Measurements from ENCODE around the gene ANKEF1.

ANKEF1 gene

DNA sequence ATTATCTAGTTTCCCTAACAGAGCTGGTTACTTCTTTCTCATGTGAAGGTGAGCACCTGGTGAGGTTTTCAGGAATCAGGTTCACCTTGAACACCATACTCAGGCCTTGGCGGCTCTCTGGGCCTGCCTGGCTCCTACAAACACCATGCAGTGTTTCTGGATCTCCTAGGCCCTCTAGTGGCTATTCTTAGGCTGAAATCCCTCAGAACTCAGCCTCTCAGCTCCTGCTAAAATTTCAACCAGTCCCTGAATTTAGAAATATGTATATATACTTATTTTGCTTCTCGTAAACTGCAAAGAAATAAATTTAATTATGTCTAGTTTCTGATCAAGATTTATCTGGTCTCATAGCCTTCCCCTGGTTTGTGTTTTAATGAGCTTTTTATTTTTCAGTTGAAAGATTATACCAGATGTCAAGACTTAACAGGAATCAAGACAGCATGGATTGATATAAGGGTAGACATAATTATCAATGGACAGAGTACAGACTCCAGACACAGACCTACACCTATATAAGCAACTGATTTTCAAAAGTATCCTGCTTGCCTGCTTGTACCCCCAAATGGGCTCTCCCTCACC, 55.9 kb downstream of the ANKEF1 start:
- DNase-seq = no peak

DNA sequence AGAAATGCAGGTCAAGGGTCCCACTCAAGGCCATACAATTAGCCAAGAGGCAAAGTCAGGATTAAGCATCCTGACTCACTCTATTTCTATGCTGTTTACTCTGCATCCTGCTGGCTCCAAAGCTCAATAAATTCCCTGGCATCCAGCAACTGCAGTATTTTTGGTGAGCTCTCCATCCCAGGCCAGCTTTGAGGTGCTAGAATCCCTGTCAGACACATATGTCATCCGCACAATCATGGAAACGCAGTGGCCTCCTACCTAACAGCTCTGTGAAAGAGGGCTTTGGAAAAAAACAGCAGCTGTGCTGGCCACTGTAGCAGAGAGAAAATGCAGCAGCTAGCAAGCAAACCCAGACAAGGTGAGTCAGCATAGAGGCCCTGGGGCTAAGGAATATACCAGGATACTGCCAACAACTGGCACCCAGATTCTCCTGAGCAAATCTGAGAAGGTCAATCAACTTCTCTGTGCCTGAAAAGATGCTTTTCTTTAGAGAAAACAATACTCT, 58.4 kb downstream of the ANKEF1 start:
- peak; percentile 54 for DNase-seq

DNA sequence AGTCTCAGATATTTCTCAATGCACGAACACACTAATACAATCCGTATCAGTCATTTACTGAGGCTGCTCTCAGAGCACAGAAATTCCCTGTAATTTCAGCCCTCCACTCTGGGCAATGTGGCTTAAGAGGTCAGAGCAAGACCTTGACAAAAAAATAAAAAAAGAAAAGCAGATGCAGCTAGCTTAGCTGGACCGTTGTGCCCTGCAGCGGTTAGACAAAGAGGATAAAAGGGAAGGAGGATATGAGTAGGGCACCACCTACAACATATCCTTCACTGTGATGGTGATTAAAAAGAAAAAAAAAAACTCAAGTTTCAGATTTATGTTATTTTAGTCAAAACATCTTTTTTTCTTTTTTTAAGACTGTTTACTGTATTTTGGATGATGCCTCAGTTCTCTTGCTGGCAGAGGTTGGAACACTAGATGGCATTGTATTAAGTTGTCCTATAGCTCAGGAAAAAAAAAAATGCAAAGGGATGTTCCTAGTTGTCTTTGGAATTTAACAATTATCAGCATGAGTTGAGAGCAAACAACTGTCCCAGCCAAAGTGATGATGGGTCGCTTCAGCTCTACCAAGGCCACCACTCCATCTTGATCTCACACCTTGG, 59.9 kb downstream of the ANKEF1 start:
- DNase-seq = no peak

DNA sequence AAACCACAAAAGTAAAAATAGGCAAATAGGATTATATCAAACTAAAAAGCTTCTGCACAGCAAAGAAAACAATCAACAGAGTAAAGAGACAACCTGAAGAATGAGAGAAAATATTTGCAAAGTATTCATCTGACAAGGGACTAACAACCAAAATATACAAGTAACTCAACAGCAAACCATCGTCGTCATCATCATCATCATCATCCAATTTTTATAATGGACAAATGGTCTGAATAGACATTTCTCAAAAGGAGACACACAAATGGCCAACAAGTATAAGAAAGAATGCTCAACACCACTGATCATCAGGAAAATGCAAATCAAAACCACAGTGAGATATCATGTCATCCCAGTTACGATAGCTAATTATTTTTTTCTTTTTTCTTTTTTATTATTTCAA, 62.0 kb downstream of the ANKEF1 start:
- DNase-seq = no peak

DNA sequence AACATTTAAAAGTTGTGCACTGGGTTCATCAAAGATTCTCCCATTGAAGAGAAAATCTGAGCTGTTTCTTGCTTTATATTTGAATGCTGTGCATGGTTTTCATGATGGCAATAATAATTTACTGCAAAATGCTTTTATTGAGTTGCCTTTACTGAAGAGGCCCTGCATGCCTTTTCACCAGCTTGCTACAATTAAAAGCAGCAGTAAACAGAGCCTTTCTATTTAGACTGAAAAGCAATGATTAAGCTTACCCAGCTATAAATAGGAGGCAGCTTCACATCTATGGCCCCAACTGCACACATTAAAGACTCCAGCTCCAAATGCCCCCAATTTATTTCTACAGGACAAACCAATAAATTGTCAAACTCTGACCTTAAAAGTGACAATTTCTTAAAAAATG, 70.3 kb downstream of the ANKEF1 start:
- no peak for DNase-seq

Data from NCI-H226 (cell line).